ENCODE measurements around the gene TTLL3.

DNA sequence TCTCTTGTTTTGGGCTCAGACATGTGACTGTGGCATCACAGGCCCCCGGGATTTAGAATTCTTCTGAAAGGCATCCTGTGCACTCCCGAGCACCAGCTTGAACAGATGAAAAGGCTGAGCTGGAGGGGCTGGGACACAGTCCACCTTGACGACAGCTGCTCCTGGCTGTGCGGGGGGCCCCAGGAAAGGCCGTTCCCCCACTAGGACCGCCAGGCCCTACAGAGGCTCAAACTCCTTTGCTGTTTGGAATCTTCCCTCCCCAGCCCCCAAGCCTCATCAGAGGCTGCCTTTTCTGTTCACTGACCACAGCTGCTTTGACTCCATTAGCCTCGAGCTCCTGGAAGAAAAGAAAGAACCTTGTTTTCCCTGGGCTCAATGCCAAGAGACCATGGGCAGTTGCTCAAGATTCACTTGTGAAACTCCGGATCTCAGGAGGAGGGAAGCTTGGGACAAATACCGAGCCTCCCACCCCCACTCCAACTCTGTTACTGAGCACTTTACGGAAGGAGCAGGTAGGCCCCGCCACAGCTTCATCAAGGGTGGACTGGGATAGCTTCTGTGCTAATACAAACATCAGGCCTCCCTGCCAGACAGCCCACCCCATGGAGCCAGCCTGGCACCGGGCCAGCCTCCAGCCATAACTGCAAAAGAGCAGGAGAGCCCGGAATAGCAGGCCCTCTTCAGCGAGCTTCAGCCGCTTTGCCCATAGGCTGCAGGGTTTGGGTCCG, 54.3 kb downstream of the TTLL3 start:
- TF ChIP-seq, protein P1, sequence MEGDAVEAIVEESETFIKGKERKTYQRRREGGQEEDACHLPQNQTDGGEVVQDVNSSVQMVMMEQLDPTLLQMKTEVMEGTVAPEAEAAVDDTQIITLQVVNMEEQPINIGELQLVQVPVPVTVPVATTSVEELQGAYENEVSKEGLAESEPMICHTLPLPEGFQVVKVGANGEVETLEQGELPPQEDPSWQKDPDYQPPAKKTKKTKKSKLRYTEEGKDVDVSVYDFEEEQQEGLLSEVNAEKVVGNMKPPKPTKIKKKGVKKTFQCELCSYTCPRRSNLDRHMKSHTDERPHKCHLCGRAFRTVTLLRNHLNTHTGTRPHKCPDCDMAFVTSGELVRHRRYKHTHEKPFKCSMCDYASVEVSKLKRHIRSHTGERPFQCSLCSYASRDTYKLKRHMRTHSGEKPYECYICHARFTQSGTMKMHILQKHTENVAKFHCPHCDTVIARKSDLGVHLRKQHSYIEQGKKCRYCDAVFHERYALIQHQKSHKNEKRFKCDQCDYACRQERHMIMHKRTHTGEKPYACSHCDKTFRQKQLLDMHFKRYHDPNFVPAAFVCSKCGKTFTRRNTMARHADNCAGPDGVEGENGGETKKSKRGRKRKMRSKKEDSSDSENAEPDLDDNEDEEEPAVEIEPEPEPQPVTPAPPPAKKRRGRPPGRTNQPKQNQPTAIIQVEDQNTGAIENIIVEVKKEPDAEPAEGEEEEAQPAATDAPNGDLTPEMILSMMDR (IDR thresholded peaks at IDR 0.05; ENCODE audit: low read depth, low read length): no peak
- TF ChIP-seq POLR2A (IDR thresholded peaks at IDR 0.05; ENCODE audit: extremely low read depth, insufficient read length): no peak
- TF ChIP-seq, protein P2, sequence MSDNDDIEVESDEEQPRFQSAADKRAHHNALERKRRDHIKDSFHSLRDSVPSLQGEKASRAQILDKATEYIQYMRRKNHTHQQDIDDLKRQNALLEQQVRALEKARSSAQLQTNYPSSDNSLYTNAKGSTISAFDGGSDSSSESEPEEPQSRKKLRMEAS (IDR thresholded peaks at IDR 0.05; ENCODE audit: low read depth, low read length): no peak

Data from NB4 (cell line).